HG03442 (cell line): ENCODE measurements around the gene ARL6IP5.

ENCODE experiments used
- ATAC-seq: cut with Tn5 transposase; IDR thresholded peaks from one replicate; pipeline ENCODE4 v1.9.1; 2021; ENCODE audit warnings: mild to moderate bottlenecking, moderate library complexity; ENCODE audit not compliant: unreplicated experiment

The ARL6IP5 gene

DNA sequence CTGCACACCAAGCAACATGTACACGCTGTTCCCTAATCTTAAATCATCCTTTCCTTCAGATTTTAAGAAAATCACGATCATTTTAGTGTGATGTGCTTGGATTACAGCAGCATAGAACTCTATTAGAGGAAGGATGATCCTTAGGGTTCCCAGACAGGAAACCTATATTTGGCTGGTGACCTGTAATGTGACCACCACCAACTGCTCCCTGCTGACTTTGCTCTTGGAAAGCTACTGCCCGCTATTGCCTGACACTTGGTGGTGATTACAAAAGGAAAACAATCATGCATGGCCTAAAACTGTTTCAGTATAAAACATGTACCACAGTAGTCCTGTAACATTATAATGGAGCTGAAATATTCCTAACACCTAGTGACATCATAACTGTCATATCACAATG, 64.8 kb downstream of the ARL6IP5 start:
- ATAC-seq: no peak
